Spleen (tissue), 7 donors: ENCODE measurements around the gene SLC2A9.

Experiments used
- POLR2A ChIP-seq, 3 donors: fragments of 450-650 bp; IDR thresholded peaks; one replicate each; pipeline ENCODE4 v1.5.1; 2017; ENCODE audit warnings: antibody characterized with exemption in 3 of 3, mild to moderate bottlenecking in 1 of 3
- TF ChIP-seq, protein P1 (sequence below), 11 experiments: fragments of 200-600 bp in 7 of 11; fragments of 450-650 bp in 4 of 11; sonication (generic) in 4 of 11; IDR thresholded peaks in 8 of 11; conservative IDR thresholded peaks in 3 of 11; 1 replicate in 7 of 11; 2 replicates in 4 of 11; pipeline versions ENCODE4 v1.4.0 to v1.8.0; 2016 to 2021; ENCODE audit warnings: antibody characterized with exemption in 11 of 11, inconsistent platforms in 4 of 11, mild to moderate bottlenecking in 1 of 11
- donor health status: DM: no; HTN: no; CAD: no; lungs with moderate emphysema.
- donor health status: DM: no; HTN: no; CAD: no.
- donor health status: DM: no; HTN: no; CAD: no.

DNA sequence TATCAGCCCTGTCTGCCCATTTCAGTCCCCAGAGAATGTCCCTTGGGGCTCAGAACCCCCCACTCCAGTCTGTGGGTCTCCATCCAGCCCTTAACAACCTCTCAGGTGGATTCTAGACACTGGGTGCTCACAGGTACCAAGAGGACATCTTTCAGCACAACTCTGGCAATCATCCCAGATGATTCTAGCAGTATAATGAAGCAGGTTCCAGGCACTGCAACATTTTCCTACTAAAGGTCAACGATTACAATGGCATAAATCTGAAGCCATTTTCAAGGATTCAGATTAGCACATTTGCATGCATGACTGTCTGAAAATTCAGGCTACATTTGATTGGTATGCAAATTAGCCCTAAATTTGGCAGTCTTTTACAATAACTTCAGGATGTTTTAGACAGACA lies 10.0 kb downstream of the SLC2A9 start:
- TF ChIP-seq, protein P1, sequence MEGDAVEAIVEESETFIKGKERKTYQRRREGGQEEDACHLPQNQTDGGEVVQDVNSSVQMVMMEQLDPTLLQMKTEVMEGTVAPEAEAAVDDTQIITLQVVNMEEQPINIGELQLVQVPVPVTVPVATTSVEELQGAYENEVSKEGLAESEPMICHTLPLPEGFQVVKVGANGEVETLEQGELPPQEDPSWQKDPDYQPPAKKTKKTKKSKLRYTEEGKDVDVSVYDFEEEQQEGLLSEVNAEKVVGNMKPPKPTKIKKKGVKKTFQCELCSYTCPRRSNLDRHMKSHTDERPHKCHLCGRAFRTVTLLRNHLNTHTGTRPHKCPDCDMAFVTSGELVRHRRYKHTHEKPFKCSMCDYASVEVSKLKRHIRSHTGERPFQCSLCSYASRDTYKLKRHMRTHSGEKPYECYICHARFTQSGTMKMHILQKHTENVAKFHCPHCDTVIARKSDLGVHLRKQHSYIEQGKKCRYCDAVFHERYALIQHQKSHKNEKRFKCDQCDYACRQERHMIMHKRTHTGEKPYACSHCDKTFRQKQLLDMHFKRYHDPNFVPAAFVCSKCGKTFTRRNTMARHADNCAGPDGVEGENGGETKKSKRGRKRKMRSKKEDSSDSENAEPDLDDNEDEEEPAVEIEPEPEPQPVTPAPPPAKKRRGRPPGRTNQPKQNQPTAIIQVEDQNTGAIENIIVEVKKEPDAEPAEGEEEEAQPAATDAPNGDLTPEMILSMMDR (IDR thresholded peaks at IDR 0.05 in 8 of 11, conservative IDR thresholded peaks at IDR 0.05 in 3 of 11) = no peak
- TF ChIP-seq POLR2A (IDR thresholded peaks at IDR 0.05) = no peak
